ENCODE results near the gene MYOC.
"Not testable (repeated sequence)": the region's sequence is repeated elsewhere in the genome, so short reads cannot be mapped to it uniquely, and the experiment has no call there.

Gene MYOC

DNA sequence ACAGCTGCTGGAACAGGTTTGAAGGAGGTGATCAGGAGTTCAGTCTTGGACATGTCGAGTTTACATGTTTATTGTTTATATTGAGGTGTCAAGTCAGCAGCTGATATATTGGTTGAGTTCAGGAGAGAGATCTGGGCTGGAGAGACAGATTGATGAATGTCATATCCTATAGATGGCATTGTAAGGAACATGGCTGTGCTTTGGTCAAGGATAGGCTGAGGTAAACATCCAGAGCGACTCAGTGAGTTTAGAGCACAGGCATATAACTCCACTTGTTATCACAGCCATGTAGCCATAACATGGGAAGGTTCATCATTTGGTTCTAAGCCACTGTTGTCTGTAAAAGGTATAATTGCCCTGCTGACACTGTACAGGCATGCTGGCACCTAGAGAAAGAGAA, 35.9 kb downstream of the MYOC start:
- no peak for DNase-seq
- in situ Hi-C loops (cut with HindIII; ENCODE audit: low pct_ligation_motif_present, low pct_unique_long_range_greater_than_20kb, low sequenced_read_pairs), result no loop called here

DNA sequence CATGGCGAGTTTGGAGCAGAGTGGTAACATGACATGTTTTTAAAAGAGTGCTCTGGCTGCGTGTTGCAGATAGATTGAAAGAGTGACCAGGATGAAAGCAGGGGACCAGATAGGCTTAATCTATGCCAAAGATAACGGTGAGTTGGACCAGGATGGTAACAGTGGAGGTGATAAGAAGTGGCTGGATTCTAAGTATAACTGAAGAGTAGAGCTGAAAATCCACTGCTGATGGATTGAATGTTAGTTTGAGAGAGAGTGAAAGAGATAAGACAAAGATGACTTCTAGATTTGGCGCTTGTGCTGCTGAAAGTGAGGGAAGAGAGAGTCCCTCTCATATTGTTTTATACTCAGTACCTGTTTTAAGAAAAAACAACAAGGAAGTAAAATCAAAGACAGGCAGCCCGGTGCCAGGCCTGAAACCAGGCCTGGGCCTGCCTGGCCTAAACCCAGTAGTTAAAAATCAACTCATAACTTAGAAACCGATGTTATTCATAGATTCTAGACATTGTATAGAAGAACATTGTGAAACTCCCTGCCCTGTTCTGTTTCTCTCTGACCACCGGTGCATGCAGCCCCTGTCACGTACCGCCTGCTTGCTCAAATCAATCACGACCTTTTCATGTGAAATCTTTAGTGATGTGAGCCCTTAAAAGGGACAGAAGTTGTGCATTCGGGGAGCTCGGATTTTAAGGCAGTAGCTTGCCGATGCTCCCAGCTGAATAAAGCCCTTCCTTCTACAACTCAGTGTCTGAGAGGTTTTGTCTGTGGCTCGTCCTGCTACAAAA, 37.2 kb downstream of the MYOC start:
- in situ Hi-C loops (cut with HindIII; ENCODE audit: low pct_ligation_motif_present, low pct_unique_long_range_greater_than_20kb, low sequenced_read_pairs); DNase-seq: not testable (repeated sequence)

DNA sequence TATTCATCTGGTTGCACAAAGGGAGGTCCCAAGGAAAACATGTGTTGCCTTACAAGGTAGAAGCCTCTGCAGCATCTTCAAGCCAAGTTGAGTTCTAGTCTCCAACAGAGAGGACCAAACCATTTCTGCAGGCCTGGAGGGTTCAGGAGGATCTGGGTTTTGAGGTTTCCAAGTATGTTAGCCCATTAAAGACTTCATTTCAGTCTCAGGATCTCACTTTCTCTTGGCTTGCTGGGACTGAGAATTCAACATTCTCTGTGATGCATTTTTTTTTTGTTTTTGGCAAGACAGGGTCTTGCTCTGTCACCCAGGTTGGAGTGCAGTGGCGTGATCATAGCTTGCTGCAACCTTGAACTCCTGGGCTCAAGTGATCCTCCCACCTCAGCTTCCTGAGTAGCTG, 39.2 kb downstream of the MYOC start:
- in situ Hi-C loops (cut with HindIII; ENCODE audit: low pct_ligation_motif_present, low pct_unique_long_range_greater_than_20kb, low sequenced_read_pairs), result no loop called here

DNA sequence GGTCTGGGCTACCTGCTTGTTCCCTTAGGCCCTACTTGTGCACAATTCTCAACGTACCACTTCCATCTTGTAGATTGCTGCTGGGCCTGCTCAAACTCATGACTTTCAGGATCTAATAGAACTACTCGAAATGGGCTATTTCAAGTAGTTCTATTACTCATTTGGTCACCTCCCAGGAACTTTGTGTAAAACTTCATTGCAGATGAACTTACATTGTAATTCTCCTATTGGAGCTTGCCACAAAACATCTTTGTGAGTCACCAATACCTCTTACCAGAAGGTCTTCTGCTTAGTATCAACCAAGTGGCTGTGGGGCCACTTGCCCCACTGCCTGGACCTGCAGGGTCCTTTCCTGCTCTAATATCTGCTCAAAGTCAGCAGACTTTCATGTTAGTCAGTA, 41.2 kb downstream of the MYOC start:
- in situ Hi-C loops (cut with HindIII; ENCODE audit: low pct_ligation_motif_present, low pct_unique_long_range_greater_than_20kb, low sequenced_read_pairs), result no loop called here
- DNase-seq, result no peak

More for the DNA sequence above, 39.2 kb downstream of the MYOC start:
- DNase-seq, result no peak

DNA sequence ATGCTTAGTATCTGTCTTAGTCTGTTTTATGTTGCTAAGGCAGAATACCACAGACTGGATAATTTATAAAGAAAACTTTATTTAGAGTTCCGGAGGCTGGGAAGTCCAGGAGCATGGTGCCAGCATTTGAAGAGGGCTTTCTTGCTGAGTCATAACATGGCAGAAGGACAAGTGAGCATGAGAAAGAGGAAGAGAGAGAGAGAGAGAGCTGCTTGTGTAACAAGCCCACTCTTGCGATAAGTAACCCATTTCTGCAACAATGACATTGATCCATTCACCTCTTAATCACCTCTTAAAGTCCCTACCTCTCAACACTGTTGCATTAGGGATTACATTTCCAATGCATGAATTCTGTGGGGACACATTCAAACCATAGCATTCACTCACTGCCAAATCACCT, 42.1 kb downstream of the MYOC start:
- in situ Hi-C loops (cut with HindIII; ENCODE audit: low pct_ligation_motif_present, low pct_unique_long_range_greater_than_20kb, low sequenced_read_pairs), result no loop called here
- no peak for DNase-seq

DNA sequence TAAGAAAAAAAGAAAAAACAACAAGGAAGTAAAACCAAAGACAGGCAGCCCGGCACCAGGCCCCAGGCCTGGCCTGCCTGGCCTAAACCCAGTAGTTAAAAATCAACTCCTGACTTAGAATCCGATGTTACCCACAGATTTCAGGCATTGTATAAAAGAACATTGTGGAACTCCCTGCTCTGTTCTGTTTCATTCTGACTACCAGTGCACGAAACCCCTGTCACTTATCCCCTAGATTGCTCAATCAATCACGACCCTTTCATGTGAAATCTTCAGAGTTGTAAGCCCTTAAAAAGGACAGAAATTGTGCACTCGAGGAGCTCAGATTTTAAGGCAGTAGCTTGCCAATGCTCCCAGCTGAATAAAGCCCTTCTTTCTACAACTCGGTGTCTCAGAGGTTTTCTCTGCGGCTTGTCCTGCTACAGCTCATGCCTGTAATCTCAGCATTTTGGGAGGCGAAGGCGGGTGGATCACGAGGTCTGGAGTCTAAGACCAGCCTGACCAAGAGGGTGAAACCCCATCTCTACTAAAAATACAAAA, 46.0 kb downstream of the MYOC start:
- in situ Hi-C loops (cut with HindIII; ENCODE audit: low pct_ligation_motif_present, low pct_unique_long_range_greater_than_20kb, low sequenced_read_pairs), result no loop called here
- no peak for DNase-seq

DNA sequence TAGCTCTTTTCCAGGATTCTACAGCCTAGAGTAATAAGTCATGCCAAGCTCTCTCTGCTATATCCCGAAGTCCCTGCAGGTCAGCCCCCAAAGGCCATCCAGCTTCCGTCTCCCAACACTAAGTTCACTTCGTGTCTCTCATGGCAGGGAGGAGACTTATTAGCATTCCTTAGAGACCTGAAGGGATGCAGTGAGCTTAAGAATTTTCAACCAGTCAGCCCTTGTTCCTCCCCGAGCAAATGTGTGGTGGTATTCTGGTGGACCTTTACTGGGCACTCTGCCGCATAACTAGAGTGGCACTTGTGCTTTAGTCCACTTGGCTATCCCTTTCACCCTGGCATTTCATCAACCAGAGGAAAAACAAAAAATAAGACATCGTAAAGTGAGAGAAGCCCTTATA, 49.4 kb downstream of the MYOC start:
- DNase-seq; in situ Hi-C loops (cut with HindIII; ENCODE audit: low pct_ligation_motif_present, low pct_unique_long_range_greater_than_20kb, low sequenced_read_pairs): not testable (repeated sequence)

DNA sequence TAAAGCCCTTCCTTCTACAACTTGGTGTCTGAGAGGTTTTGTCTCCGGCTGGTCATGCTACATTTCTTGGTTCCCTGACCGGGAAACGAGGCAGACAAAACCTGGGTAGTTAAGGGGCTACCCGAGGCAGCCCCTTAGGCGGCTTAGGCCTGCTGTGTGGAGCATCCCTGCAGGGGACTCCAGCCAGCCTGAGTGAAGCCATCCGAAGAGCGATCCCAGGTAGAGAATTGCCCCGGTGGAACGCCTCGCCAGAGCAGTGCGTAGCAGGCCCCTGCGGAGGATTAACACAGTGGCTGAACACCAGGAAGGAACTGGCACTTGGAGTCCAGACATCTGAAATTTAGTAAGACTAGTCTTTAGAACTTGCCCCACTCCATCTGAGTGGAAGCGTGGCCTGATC, 51.6 kb downstream of the MYOC start:
- in situ Hi-C loops (cut with HindIII; ENCODE audit: low pct_ligation_motif_present, low pct_unique_long_range_greater_than_20kb, low sequenced_read_pairs), result no loop called here
- DNase-seq, result no peak

DNA sequence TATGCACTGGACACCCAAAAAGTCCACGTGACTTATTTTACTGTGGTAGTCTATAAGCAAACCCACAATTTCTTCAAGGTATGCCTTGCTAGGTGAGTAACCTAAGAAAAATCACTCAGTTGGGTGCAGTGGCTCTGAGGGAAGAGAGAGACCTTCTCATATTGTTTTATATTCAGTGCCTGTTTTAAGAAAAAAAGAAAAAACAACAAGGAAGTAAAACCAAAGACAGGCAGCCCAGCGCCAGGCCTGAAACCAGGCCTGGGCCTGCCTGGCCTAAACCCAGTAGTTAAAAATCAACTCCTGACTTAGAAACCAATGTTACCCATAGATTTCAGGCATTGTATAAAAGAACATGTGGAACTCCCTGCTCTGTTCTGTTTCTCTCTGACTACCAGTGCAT, 52.2 kb downstream of the MYOC start:
- in situ Hi-C loops (cut with HindIII; ENCODE audit: low pct_ligation_motif_present, low pct_unique_long_range_greater_than_20kb, low sequenced_read_pairs); DNase-seq: not testable (repeated sequence)

DNA sequence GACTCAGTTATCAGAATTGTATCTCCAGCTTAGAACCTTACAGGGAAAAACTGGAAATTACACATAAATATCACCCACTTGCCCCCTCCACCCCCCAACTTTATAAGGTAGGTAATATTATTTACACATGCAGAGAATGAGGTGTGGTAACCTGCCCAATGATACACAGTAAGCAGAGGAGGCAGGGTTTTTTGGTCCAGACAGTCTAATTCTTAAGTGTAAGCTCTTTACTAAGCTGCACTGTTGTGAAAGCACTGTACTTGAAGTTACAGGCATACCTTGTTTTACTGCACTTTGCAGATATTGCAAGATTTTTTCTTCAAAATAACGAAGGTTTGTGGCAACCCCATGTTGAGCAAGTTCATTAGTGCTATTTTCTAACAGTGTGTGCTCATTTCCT, 55.3 kb downstream of the MYOC start:
- no peak for DNase-seq
- in situ Hi-C loops (cut with HindIII; ENCODE audit: low pct_ligation_motif_present, low pct_unique_long_range_greater_than_20kb, low sequenced_read_pairs), result no loop called here

DNA sequence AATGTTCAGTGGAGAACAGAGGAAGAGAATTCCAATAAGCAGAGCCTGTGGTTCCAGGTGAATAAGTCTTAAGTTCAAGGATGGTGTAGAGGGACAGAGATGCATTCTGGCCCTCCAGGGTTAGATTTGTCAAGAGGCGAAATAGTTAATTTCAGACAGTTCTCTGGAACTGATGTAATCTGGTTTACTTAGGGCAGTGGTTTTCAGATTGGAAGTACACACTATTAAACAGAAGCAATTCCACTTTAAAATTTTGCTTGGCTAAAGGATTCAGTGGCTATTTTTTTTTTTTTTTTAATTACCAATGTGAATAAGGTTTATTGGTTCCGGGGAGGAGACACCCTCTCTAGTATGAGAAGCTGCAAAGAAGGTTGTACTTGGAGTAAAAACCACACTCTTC, 55.8 kb downstream of the MYOC start:
- DNase-seq, result no peak
- in situ Hi-C loops (cut with HindIII; ENCODE audit: low pct_ligation_motif_present, low pct_unique_long_range_greater_than_20kb, low sequenced_read_pairs), result no loop called here

DNA sequence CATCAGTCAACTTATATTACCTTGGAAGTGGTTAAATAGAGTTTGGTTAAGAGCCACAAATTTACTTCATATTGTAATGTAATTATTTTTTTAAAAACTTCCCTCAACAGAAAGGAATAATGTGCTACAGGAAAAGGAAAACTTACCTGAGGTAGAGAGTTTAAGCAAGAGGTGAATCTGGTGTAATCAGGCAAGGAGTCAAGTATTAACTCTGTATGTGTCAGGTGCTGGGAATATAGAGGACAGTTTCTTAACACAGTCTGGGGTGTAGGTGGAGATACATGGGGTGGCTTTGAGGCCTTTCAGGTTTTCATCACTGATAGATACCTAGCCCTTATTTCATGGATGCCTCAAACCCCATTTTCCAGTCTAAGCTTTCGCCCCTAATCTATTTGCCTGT, 56.4 kb downstream of the MYOC start:
- in situ Hi-C loops (cut with HindIII; ENCODE audit: low pct_ligation_motif_present, low pct_unique_long_range_greater_than_20kb, low sequenced_read_pairs), result no loop called here
- DNase-seq, result no peak

DNA sequence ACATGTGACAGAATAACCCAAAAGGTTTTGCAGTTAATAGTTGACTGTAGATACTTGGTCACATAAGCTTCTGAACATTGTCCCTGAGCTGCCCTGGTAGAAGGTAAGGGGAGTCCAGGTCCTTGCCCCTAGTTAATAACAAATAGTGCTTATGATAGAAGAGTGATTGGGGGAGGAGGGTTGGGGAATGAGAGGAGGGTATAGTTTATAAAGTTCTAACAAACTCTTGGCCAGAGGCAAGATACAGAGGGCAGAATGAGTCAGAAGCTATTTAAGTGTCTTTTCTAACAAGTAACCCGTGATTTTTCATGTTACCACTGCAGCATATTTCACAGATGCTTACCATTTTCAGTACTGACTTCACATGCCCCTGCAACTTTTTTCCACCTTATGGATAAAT, 57.2 kb downstream of the MYOC start:
- no peak for DNase-seq
- in situ Hi-C loops (cut with HindIII; ENCODE audit: low pct_ligation_motif_present, low pct_unique_long_range_greater_than_20kb, low sequenced_read_pairs), result no loop called here

DNA sequence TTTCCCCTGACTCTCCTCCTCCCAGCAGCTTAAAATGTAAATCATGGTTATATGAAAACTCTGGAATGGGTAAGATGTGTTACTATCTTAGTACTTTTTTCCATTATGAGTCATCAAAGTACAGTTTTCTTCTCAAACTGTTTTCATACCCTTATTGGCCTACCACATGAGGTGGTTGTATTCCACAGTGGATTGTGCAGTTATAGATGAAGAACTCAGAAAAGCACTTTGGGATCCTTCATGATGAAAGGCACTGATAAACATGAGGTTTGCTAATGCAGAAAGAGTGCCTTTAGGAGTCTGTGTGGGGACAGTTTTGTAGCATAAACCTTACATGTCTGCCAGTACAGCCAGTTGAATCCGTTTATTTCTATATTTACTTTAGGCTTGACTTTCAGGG, 62.5 kb downstream of the MYOC start:
- no peak for DNase-seq
- in situ Hi-C loops (cut with HindIII; ENCODE audit: low pct_ligation_motif_present, low pct_unique_long_range_greater_than_20kb, low sequenced_read_pairs), result no loop called here

DNA sequence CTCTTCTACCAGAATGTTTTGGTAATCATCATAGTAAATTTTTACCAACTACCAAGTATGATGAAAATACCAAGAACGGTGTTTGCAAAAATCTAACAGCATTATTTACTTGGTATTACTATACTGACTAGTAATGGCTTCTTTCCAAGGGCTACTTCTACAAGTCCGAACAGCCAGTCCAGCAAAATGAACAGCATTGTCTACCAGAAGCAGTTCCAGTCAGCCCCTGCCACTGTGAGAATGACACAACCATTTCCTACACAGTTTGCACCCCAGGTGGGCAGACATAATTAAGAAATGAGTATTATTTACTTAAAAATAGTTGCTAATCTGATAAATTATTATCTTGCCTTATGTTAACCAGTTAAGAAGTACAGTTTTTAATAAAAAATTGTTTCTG, 64.3 kb downstream of the MYOC start:
- in situ Hi-C loops (cut with HindIII; ENCODE audit: low pct_ligation_motif_present, low pct_unique_long_range_greater_than_20kb, low sequenced_read_pairs), result no loop called here
- no peak for DNase-seq

DNA sequence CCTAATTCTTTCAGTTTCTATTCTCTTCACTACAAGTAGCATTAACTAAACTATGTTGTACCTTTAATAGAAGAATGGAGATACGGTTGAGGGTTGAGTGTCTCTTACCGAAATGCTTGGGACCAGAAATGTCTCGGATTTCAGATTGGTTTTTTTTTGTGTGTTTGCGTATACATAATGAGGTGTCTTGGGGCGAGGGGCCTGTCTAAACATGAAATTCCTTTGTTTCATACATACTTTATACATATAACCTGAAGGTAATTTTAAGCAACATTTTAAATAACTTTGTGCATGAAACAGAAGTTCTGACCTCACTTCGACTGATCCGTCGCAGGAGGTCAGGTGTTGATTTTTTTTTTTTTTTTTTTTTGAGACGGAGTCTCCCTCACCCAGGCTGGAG, 66.8 kb downstream of the MYOC start:
- in situ Hi-C loops (cut with HindIII; ENCODE audit: low pct_ligation_motif_present, low pct_unique_long_range_greater_than_20kb, low sequenced_read_pairs), result no loop called here
- no peak for DNase-seq
